Ishikawa (cell line): ENCODE measurements around the gene VCP.

Experiments
- CEBPB ChIP-seq: IDR thresholded peaks from 2 replicates; pipeline ENCODE4 v1.6.1; 2012
- CREB1 ChIP-seq: IDR thresholded peaks from 2 replicates; pipeline ENCODE4 v1.6.1; 2012; ENCODE audit warnings: low read depth
- EGR1 ChIP-seq: IDR thresholded peaks from 2 replicates; pipeline ENCODE4 v1.6.1; 2012
- EP300 ChIP-seq: IDR thresholded peaks from 2 replicates; pipeline ENCODE4 v1.6.1; 2012; ENCODE audit warnings: borderline replicate concordance
- FOXM1 ChIP-seq: IDR thresholded peaks from 2 replicates; pipeline ENCODE4 v1.6.1; 2012; ENCODE audit warnings: low read depth, borderline replicate concordance
- NFIC ChIP-seq: IDR thresholded peaks from 2 replicates; pipeline ENCODE4 v1.6.1; 2012
- RAD21 ChIP-seq: IDR thresholded peaks from 2 replicates; pipeline ENCODE4 v1.6.1; 2012; ENCODE audit warnings: low read depth
- TAF1 ChIP-seq: IDR thresholded peaks from 2 replicates; pipeline ENCODE4 v1.6.1; 2012; ENCODE audit warnings: low read depth, mild to moderate bottlenecking
- TCF12 ChIP-seq: IDR thresholded peaks from 2 replicates; pipeline ENCODE4 v1.6.1; 2012; ENCODE audit warnings: low read depth
- TEAD4 ChIP-seq: IDR thresholded peaks from 2 replicates; pipeline ENCODE4 v1.6.1; 2012
- YY1 ChIP-seq: IDR thresholded peaks from 2 replicates; pipeline ENCODE4 v1.6.1; 2012; ENCODE audit warnings: low read depth
- ZBTB7A ChIP-seq: IDR thresholded peaks from 2 replicates; pipeline ENCODE4 v1.6.1; 2012; ENCODE audit warnings: low read depth
- TF ChIP-seq, protein P1 (sequence below): IDR thresholded peaks from 2 replicates; pipeline ENCODE4 v1.6.1; 2012
- TF ChIP-seq, protein P2 (sequence below): IDR thresholded peaks from 2 replicates; pipeline ENCODE4 v1.6.1; 2012
- TF ChIP-seq, protein P3 (sequence below): IDR thresholded peaks from 2 replicates; pipeline ENCODE4 v1.6.1; 2012; ENCODE audit warnings: low read depth, mild to moderate bottlenecking

The VCP gene

DNA sequence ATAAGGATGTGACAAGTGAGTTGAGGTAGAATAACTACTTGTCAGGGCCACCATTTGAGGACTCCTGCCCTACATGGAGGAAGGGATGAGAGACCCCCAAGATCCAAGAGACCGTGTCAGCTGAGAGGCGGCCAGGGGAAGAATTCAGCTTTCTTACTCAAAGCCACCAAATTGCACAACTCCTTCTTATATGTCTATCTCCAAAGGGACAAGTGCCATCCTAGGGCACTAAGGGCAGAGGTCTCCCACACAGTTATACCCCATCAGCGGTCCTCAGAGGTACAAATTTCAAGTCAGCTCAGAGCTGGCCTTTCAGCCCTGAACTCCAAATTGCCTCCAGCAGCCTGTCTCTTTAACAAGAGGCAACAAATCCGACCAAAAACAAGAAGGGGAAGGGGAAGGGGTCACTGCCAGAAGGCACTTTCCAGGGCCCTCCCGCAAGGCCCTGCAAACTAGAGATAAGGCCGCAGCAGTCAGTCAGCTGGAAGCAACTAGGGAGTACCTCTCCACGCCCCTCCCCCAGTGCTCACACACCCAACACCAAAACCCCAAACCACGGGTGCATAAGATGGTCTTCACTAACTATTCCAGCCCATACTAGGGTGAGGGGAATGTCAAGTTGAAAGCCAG is 36.6 kb upstream of the VCP start:
- TF ChIP-seq CREB1: no peak

DNA sequence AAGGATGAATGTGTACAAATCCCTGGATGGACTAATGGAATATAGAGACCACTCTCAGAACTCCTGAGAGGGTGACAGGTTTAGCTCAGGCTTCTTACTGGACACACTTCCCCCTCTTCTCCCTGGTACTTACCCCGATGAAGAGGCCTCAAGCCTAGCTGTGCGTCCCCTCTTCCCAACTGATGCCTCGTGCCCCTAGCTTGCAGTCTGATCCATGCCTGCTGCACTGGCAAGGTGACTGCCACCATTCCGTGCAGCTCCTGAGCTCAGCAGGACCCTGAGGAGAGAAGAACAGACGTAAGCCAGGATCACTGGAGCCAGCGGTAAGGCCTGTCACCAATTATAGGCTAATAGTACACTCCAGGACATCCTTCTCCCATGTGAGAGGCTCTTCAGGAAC is 36.0 kb upstream of the VCP start:
- TF ChIP-seq TEAD4: no peak
- TF ChIP-seq EGR1: no peak
- TF ChIP-seq EP300: no peak
- TF ChIP-seq ZBTB7A: no peak
- TF ChIP-seq NFIC: no peak
- TF ChIP-seq, protein P1, sequence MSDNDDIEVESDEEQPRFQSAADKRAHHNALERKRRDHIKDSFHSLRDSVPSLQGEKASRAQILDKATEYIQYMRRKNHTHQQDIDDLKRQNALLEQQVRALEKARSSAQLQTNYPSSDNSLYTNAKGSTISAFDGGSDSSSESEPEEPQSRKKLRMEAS: no peak
- no peak for TF ChIP-seq RAD21
- TF ChIP-seq TCF12: no peak
- TF ChIP-seq, protein P2, sequence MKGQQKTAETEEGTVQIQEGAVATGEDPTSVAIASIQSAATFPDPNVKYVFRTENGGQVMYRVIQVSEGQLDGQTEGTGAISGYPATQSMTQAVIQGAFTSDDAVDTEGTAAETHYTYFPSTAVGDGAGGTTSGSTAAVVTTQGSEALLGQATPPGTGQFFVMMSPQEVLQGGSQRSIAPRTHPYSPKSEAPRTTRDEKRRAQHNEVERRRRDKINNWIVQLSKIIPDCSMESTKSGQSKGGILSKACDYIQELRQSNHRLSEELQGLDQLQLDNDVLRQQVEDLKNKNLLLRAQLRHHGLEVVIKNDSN: no peak
- no peak for TF ChIP-seq CREB1
- no peak for TF ChIP-seq CEBPB

DNA sequence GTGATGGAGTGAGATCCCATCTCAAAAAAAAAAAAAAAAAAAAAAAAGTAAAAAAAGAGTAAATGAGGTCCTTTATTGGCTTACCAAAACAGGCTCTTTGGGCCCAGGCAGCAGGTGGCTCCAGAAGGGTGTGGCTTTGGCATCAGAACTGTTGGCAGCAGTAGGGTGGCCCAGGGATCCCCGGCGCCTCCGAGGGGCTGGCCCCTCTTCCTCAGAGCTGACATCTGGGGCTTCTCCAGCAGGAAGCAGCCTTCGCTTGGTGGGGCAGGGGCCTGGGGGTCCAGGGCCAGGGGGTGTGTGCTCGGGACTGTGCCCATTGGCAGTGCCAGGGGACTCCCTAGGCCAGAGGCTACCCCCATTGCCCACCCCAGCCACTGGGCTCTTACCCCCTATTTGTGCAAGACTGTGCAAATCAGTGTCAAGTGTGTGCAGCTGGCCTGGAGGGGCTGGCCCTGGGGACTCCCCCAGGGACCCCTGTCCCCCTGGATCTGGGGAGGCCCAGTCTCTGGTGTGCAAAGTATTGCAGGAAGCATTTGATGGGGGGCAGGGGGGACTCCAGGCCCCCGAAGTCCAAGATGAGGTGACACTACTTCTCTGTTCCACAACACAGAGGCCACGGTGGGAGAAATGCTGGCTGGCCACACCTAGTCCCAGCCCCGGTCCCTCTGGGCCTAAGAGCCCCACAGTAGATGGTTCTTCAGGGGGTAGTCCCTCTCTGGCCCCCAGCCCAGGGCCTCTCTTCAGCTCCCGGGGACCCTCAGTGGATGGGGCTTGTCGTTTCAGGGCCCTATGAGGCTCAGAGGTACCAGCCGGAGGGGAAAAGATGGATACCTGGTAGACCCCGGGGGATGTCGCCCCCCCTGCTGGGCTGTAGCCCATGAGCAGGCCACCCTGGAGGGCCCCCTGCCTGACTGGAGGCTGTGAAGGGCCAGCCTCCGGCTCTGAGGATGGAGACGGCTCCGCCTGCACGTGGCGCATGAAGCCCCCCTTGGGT is 35.2 kb upstream of the VCP start:
- TF ChIP-seq, protein P2: no peak
- TF ChIP-seq CREB1 (no peak), YY1 (no peak), EP300 (no peak), FOXM1 (no peak), EGR1 (no peak), CEBPB (no peak), TEAD4 (no peak), TCF12 (no peak), RAD21 (no peak)
- TF ChIP-seq, protein P3, sequence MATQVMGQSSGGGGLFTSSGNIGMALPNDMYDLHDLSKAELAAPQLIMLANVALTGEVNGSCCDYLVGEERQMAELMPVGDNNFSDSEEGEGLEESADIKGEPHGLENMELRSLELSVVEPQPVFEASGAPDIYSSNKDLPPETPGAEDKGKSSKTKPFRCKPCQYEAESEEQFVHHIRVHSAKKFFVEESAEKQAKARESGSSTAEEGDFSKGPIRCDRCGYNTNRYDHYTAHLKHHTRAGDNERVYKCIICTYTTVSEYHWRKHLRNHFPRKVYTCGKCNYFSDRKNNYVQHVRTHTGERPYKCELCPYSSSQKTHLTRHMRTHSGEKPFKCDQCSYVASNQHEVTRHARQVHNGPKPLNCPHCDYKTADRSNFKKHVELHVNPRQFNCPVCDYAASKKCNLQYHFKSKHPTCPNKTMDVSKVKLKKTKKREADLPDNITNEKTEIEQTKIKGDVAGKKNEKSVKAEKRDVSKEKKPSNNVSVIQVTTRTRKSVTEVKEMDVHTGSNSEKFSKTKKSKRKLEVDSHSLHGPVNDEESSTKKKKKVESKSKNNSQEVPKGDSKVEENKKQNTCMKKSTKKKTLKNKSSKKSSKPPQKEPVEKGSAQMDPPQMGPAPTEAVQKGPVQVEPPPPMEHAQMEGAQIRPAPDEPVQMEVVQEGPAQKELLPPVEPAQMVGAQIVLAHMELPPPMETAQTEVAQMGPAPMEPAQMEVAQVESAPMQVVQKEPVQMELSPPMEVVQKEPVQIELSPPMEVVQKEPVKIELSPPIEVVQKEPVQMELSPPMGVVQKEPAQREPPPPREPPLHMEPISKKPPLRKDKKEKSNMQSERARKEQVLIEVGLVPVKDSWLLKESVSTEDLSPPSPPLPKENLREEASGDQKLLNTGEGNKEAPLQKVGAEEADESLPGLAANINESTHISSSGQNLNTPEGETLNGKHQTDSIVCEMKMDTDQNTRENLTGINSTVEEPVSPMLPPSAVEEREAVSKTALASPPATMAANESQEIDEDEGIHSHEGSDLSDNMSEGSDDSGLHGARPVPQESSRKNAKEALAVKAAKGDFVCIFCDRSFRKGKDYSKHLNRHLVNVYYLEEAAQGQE: no peak

DNA sequence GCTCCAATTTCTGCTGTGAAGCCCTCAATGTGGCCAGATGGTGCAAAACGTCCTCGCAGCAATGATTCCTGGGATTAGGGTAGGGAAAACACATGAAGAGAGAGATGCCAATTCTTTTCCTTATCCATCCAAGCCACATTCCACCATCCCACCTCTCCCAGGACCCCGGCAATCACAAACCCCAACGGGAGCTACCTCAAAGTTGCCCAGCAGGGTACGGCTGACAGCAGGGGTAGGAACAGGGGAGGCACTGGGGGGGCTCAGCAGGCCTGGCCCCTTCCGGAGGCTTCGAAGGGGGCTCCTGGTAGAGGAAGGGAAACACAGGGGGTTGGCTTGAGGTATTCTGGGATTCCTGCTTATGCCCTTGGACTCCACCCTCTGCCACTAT is 33.9 kb upstream of the VCP start:
- TF ChIP-seq CEBPB (no peak), RAD21 (no peak), EP300 (no peak), EGR1 (no peak), FOXM1 (no peak), NFIC (no peak), YY1 (no peak), TAF1 (no peak), TEAD4 (no peak), CREB1 (no peak), ZBTB7A (no peak), TCF12 (no peak)
- TF ChIP-seq, protein P1: no peak
- TF ChIP-seq, protein P3: no peak
- TF ChIP-seq, protein P2: no peak

DNA sequence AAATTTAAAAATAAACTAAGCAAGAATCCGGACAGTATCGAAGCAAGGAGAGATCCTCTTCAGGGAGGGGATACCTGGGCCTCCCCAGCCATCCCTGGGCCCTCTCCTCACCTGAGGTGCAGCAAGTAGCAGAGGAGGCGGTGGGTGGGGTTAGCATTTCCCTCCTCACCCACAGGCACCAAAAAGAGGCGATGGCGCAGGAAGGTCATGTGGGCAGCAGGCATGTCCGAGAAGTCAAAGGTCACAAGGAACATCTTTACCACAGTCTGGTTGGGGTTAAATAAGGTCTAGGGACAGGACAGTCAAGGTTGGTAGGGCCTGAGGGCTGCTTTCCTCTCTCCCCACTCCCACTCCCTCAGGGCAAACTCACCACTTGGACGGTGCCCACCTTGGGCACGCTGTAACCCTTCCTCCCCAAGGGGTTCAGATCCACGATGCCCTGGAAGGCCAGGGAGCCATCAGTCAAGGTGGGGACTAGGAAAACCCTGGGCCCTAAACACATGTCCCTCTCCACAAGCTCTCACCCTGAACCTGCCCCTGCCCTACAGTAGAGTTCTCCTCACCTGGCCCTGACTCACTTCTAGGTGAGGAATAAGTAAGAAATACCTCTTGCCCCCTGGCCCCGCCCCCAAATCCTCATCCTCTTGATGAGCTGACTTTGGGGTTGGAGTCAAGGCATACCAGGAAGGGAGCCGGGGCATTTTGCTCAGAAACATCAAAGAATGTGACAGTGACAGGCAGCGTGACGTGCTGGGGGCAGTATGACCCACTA is 33.3 kb upstream of the VCP start:
- no peak for TF ChIP-seq TAF1
- no peak for TF ChIP-seq ZBTB7A
- no peak for TF ChIP-seq NFIC
- TF ChIP-seq, protein P3: no peak
- no peak for TF ChIP-seq CREB1
- no peak for TF ChIP-seq TCF12
- TF ChIP-seq, protein P1: no peak
- TF ChIP-seq RAD21: no peak
- no peak for TF ChIP-seq TEAD4
- no peak for TF ChIP-seq EP300
- no peak for TF ChIP-seq YY1
- TF ChIP-seq, protein P2: no peak
- no peak for TF ChIP-seq FOXM1
- TF ChIP-seq EGR1: no peak
- no peak for TF ChIP-seq CEBPB
